Keratinocyte (primary cell): ENCODE results near the gene RHOC. TPM values are rescaled to one million over a fixed set of nuclear protein-coding genes. Genes with fewer than 3 reads are reported as not detected.

Source experiments
- DNase-seq: peaks from one replicate; pipeline ENCODE4 v3.0.0-alpha.2; 2011; ENCODE audit warnings: low read depth, missing footprints, low spot score
- FAIRE-seq: peaks from 2 replicates; lab custom pipeline; 2011; peaks lifted over from hg19 to GRCh38; lab: Jason Lieb, UNC
- H2AFZ ChIP-seq: 2 replicates; pipeline ENCODE4 v1.6.0; 2012; ENCODE audit warnings: low read length, control low read depth, inconsistent platforms; ENCODE audit not compliant: control insufficient read depth
- H3K27ac ChIP-seq: 2 replicates; pipeline ENCODE4 v1.5.1; 2011; ENCODE audit warnings: low read length; ENCODE audit not compliant: control insufficient read depth, insufficient read depth
- H3K27me3 ChIP-seq: 3 replicates; pipeline ENCODE4 v1.6.0; 2011; ENCODE audit warnings: low read length; ENCODE audit not compliant: control insufficient read depth, insufficient read depth; ENCODE audit errors: extremely low read depth
- H3K36me3 ChIP-seq, 2 experiments: 2 replicates in 1 of 2; 3 replicates in 1 of 2; pipeline ENCODE4 v1.5.1; 2011; ENCODE audit warnings: low read length in 2 of 2, mild to moderate bottlenecking in 1 of 2; ENCODE audit not compliant: control insufficient read depth in 2 of 2, insufficient read depth in 2 of 2; ENCODE audit errors: extremely low read depth in 1 of 2
- H3K4me1 ChIP-seq: 3 replicates; pipeline ENCODE4 v1.5.1; 2011; ENCODE audit warnings: low read length; ENCODE audit not compliant: control insufficient read depth, insufficient read depth; ENCODE audit errors: extremely low read depth
- H3K4me2 ChIP-seq: 3 replicates; pipeline ENCODE4 v1.6.0; 2011; ENCODE audit warnings: low read depth, low read length; ENCODE audit not compliant: control insufficient read depth, insufficient read depth; ENCODE audit errors: extremely low read depth
- H3K4me3 ChIP-seq, 3 experiments: fragments of 200-600 bp in 1 of 3; sonication (generic) in 1 of 3; 2 replicates in 2 of 3; 3 replicates in 1 of 3; pipeline ENCODE4 v1.5.1; 2011 to 2016; ENCODE audit warnings: low read length in 3 of 3, mild to moderate bottlenecking in 3 of 3, control low read depth in 2 of 3, inconsistent platforms in 1 of 3, low read depth in 1 of 3, mixed read lengths in 1 of 3, mixed run types in 1 of 3, moderate library complexity in 1 of 3; ENCODE audit not compliant: control insufficient read depth in 2 of 3, insufficient read depth in 2 of 3; ENCODE audit errors: extremely low read depth in 1 of 3
- H3K79me2 ChIP-seq: 2 replicates; pipeline ENCODE4 v1.6.0; 2012; ENCODE audit warnings: low read length; ENCODE audit not compliant: control insufficient read depth, insufficient read depth
- H3K9ac ChIP-seq: 3 replicates; pipeline ENCODE4 v1.6.0; 2011; ENCODE audit warnings: low read length; ENCODE audit not compliant: control insufficient read depth, insufficient read depth; ENCODE audit errors: extremely low read depth
- H3K9me1 ChIP-seq: 3 replicates; pipeline ENCODE4 v1.6.0; 2011; ENCODE audit warnings: low read length; ENCODE audit not compliant: control insufficient read depth, insufficient read depth; ENCODE audit errors: extremely low read depth
- H3K9me3 ChIP-seq: 2 replicates; pipeline ENCODE4 v1.5.1; 2012; ENCODE audit warnings: low read depth, low read length; ENCODE audit not compliant: control insufficient read depth
- H4K20me1 ChIP-seq: 3 replicates; pipeline ENCODE4 v1.6.0; 2011; ENCODE audit warnings: low read length; ENCODE audit not compliant: control insufficient read depth, insufficient read depth; ENCODE audit errors: extremely low read depth
- CTCF ChIP-seq, 3 experiments: IDR thresholded peaks in 1 of 3; conservative IDR thresholded peaks in 1 of 3; optimal IDR thresholded peaks in 1 of 3; 2 replicates in 2 of 3; 3 replicates in 1 of 3; pipeline versions ENCODE3 to v1.5.1; 2011; ENCODE audit warnings: low read length in 3 of 3, mild to moderate bottlenecking in 3 of 3, moderate library complexity in 2 of 3, control low read depth in 1 of 3, inconsistent platforms in 1 of 3; ENCODE audit not compliant: insufficient read depth in 2 of 3; ENCODE audit errors: extremely low read depth in 1 of 3
- EZH2 ChIP-seq: IDR thresholded peaks from one replicate; pipeline ENCODE4 v1.6.1; 2012; ENCODE audit warnings: inconsistent platforms, mild to moderate bottlenecking, low read length, moderate library complexity
- dilution Hi-C: fragments of 300-500 bp; cut with MboI; formaldehyde crosslinking; loops from one replicate; pipeline ENCODE4 v1.7.0; 2020; ENCODE audit warnings: low sequenced_read_pairs; ENCODE audit not compliant: extremely low pct_ligation_motif_present
- polyA plus RNA-seq, 5 experiments: library from polyadenylated mRNA; depleted of rRNA in 3 of 5; stranded (reverse) in 3 of 5; stranded (forward) in 1 of 5; unstranded in 1 of 5; fragments of >200 nt; gene quantifications; 1 replicate in 1 of 5; 2 replicates in 3 of 5; 3 replicates in 1 of 5; pipeline versions ENCODE4 v1.2.1 to v1.2.3, GENCODE V29; 2011 to 2012; ENCODE audit warnings: missing spikeins in 2 of 5, low read depth in 1 of 5, low replicate concordance in 1 of 5

RHOC gene
- polyA plus RNA-seq, 1 donor (not counting 4 experiments of a cell fraction or from before 2014, with no cell fraction given), result 639 TPM

DNA sequence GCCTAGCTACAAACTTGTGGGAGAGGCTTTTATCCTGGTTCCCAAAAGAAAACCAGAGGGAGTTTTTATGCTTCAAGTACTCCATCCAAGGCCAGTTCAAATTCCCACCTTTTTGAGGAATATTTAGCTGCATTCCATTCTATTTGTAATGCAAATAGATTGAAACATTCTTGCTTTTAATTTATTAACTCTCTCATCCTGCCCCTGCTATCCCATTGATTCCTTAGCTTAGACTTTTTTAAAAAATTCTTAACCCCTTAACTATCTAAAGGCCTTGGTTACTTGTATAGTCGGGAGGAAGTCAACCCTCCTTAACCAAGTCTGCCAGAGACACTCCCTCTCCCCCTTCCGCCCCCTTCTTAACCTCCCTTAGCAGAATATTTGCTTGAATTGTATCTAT is 34.9 kb downstream of the RHOC start:
- TF ChIP-seq CTCF (optimal IDR thresholded peaks at IDR 0.05 in 1 of 3, IDR thresholded peaks at IDR 0.05 in 1 of 3, conservative IDR thresholded peaks at IDR 0.05 in 1 of 3; ENCODE audit: extremely low read depth in 1 of 3, insufficient read depth in 2 of 3, low read length in 3 of 3), result no peak
- no peak for TF ChIP-seq EZH2
- Histone ChIP-seq H3K36me3 (peaks cover 8 to 16% of the 10 kb centered on the region in 2 experiments), H2AFZ (no peak overlapping the region), H3K4me3 (no peak overlapping the region), H3K27ac (no peak overlapping the region), H3K4me2 (no peak overlapping the region), H3K79me2 (peaks cover 8% of the 10 kb centered on the region), H3K4me1 (peaks cover 20% of the 10 kb centered on the region), H3K9ac (no peak overlapping the region), H3K9me1 (no peaks in the 10 kb centered on the region), H3K9me3 (no peaks in the 10 kb centered on the region), H3K27me3 (no peaks in the 10 kb centered on the region), H4K20me1 (no peaks in the 10 kb centered on the region)
- FAIRE-seq (no peak), DNase-seq (no peak)
- dilution Hi-C loops, result no loop called here

DNA sequence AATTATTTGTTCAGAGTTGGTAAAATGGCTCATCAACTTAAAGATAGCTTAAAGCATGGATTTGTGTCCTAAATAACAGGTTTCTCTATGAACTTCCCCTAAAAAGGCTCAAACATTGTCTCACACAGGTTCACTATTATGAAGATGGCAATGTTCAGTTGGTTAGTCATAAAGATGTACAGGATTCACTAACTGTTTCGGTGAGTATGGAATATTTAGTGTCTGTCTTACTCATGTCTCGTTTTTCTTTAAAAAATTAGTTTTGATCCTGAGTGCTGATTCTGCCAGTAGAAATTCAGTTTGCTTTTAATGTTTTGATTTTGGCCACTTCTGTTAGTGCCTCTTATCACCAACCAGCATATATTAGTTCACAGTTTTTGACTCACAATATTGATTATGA is 40.0 kb downstream of the RHOC start:
- peaks cover 2% of the 10 kb centered on the region for H3K79me2 ChIP-seq
- H3K4me2 ChIP-seq, result no peak overlapping the region
- dilution Hi-C loops, result no loop called here
- H3K36me3 ChIP-seq, result peaks cover 16 to 22% of the 10 kb centered on the region in 2 experiments
- H3K9ac ChIP-seq, result no peak overlapping the region
- no peak for FAIRE-seq
- no peaks in the 10 kb centered on the region for H3K4me1 ChIP-seq
- no peaks in the 10 kb centered on the region for H4K20me1 ChIP-seq
- H2AFZ ChIP-seq, result no peak overlapping the region
- H3K4me3 ChIP-seq, result no peak overlapping the region
- no peak overlapping the region for H3K27ac ChIP-seq
- DNase-seq, result no peak
- no peaks in the 10 kb centered on the region for H3K9me3 ChIP-seq
- no peaks in the 10 kb centered on the region for H3K27me3 ChIP-seq
- H3K9me1 ChIP-seq, result no peaks in the 10 kb centered on the region
- TF ChIP-seq EZH2, result no peak

- H4K20me1 ChIP-seq, result no peaks in the 10 kb centered on the region
- no peak overlapping the region for H3K27ac ChIP-seq
- DNase-seq (no peak), FAIRE-seq (no peak)
- no peak overlapping the region for H3K9ac ChIP-seq
- no peak overlapping the region for H3K4me2 ChIP-seq
- TF ChIP-seq EZH2, result no peak
- TF ChIP-seq CTCF (optimal IDR thresholded peaks at IDR 0.05 in 1 of 3, IDR thresholded peaks at IDR 0.05 in 1 of 3, conservative IDR thresholded peaks at IDR 0.05 in 1 of 3; ENCODE audit: extremely low read depth in 1 of 3, insufficient read depth in 2 of 3, low read length in 3 of 3), result no peak
- no peaks in the 10 kb centered on the region for H3K4me1 ChIP-seq
- no peaks in the 10 kb centered on the region for H3K27me3 ChIP-seq
- H2AFZ ChIP-seq, result no peak overlapping the region
- H3K79me2 ChIP-seq, result peaks cover 2% of the 10 kb centered on the region
- dilution Hi-C loops, result no loop called here
- no peak overlapping the region for H3K4me3 ChIP-seq
- peaks cover 18 to 28% of the 10 kb centered on the region in 2 experiments for H3K36me3 ChIP-seq
- H3K9me3 ChIP-seq, result no peaks in the 10 kb centered on the region
- no peaks in the 10 kb centered on the region for H3K9me1 ChIP-seq
Measured at GRCh38 chr1:112665857-112666256, 41.1 kb downstream of the RHOC start.
